NCI-H1930 (cell line): Measurements from ENCODE around the gene SUB1.
"Not testable (repeated sequence)": the region's sequence is repeated elsewhere in the genome, so short reads cannot be mapped to it uniquely, and the experiment has no call there.

Experiments used
- DNase-seq, 2 experiments: peaks; one replicate each; lab custom pipeline; 2025; lab: John Stamatoyannopoulos, UW

The SUB1 gene

DNA sequence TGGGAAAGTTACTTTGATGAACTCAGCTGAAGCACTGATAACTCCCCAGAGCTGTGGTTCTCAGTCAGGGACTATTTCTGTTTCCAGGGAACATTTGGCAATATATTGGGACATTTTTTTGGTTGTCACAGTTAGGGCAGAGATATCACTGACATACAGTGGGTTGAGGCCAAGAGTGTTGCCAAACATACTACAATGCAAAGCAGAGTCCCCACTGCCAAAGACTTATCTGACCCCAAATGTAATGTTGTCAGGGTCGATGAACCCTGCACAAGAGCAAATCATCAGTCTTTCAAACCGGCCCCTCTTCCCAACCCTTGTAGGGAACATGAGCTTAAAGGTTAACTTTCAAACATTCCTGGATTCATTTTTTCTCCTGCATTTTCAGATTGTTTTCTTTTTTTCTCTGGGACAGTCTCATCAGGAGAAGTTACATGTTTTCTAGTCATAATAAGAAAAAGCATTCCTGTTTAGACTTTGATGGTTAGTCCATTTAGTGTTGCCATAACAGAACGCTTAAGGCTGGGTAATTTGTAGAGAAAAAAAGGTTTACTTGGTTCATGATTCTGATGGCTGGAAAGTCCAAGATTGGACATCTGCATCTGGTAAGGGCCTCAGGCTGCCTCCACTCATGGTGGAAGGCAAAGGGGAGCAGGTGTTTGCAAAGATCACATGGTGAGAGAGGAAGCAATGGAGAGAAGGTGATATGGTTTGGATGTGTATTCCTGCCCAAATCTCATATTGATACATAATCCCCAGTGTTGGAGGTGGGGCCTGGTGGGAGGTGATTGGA is 18.8 kb upstream of the SUB1 start:
- no peak for DNase-seq

DNA sequence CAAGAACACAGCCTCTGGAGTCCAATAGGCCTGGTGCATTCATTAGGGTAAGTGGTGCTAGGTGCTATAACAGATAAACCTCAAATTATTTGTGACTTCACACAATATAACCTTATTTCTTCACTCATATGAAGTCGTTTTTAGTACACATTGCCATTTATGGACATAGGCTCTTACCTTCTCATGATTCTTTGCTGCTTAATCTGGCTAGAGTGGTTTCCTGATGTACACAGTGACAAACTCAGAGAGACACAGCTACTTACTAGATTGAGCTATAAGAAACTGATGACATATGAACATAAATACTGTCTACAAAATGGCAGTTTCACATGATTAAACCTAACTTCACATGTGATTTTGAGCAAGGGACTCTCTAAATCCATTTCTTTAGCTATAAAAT is 14.2 kb upstream of the SUB1 start:
- no peak for DNase-seq

- DNase-seq: no peak
Observed at GRCh38 chr5:32572778-32573480, 12.4 kb upstream of the SUB1 start.

- DNase-seq: not testable (repeated sequence)
Observed at GRCh38 chr5:32573481-32573854, 11.9 kb upstream of the SUB1 start.

DNA sequence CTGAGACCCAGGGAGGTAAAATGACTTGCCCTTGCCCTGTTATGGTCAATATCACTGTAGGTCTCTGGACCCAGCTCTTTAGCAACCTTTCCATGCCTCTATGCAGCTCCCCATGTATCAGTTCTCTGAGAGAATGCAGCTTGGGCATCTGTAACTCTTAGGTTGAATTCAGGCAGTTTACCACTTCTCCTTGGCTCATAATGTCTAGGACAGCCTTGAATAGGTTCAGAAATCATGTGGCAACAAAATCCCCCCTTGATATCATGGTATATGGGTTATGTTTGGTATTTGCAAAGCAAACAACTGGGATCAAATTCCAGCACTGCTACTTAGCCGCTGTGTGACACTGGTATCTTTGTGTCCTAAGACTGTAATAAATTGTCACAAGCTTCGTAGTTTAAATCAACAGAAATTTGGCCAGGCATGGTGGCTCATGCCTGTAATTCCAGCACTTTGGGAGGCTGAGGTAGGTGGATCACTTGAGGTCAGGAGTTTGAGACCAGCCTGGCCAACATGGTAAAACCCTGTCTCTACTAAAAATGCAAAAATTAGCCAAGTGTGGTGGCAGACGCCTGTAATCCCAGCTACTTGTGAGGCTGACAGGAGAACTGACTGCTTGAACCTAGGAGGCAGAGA is 10.7 kb upstream of the SUB1 start:
- no peak for DNase-seq

DNA sequence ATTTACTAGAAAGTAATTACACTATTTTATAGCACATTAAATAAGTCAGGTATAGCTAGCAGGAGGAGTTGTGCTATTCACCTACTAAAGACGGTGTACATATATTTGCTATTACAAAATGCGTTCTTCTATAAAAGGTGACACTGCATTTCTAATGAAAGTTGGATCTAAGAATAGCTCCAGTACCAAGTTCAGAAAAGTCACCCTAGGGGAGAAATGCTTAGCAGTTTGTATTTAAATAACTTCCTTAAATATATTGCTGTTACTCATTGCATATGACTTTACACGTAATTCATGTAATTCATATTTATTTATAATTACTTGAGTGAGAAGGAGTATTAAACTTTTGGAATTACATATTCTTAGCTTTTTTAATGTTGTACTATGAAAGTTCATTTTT is 7.0 kb upstream of the SUB1 start:
- DNase-seq: no peak

- DNase-seq: no peak
Observed at GRCh38 chr5:32578764-32579163, 6.6 kb upstream of the SUB1 start.

DNA sequence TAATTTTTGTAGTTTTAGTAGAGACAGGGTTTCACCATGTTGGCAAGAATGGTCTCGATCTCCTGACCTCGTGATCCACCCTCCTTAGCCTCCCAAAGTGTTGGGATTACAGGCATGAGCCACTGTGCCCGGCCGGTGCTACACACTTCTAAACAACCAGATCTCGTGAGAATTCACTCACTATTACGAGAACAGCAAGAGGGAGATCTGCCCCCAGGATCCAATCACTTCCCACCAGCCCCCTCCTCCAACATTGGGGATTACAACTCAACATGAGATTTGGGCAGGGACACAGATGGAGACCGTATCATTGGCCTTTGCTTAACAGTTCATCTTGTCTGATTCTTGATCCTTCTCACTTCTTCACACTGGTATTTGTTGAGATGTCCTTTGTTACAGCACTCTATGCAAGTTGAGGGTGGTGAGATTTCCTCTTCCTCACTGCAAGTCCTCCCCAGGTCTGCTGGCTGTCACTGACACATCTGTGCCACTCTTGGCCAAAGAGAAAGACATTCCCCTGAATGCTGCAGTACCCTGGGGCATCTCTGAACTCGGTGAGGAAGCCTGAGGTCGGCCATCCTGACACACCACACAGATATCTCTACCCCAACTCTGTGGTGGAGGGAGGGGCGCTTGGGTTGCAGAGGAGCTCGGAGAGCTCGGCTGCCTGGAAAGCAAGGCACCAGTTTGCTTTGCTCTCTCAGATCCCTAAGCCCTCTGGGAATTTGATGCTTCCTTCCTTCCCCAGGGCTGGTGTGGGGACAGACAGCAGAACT is 4.2 kb upstream of the SUB1 start:
- no peak for DNase-seq

GRCh38 chr5:32583582-32584232 is 1.6 kb upstream of the SUB1 start:
- DNase-seq: no peak

- no peak for DNase-seq
Observed at GRCh38 chr5:32584646-32585045, 711 bp upstream of the SUB1 start.

DNA sequence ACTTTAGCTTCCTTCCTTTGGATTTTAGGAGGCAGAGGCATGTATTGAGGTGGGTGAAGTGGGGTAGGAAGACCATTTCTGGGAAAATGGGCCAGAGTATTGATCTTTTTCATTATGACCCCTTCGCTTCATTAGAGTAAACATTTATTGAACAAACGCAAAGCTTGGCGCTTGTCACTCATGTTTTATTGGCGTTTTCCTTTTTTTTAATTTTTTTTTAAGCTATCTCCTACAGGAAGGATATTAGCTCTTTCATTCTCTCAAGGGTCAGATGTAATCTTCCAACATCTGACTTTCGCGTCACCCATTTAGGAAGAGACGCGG is 273 bp upstream of the SUB1 start:
- DNase-seq: no peak

DNA sequence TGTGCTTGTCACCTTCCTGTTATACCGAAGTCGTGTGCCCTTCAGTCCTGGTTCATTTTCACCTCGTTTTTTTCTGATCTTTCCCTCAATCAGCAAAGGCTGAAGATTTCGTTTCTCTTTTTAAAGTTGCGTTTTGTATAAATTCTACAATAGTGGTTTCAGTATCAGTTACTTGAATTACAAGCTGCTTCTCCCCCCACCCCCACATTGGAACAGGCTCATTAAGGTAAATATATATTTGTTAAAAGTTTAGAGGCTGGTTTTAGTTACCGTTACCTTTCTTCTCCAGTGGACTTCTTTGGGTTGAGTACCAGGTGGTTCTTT is 881 bp downstream of the SUB1 start:
- DNase-seq: no peak

DNA sequence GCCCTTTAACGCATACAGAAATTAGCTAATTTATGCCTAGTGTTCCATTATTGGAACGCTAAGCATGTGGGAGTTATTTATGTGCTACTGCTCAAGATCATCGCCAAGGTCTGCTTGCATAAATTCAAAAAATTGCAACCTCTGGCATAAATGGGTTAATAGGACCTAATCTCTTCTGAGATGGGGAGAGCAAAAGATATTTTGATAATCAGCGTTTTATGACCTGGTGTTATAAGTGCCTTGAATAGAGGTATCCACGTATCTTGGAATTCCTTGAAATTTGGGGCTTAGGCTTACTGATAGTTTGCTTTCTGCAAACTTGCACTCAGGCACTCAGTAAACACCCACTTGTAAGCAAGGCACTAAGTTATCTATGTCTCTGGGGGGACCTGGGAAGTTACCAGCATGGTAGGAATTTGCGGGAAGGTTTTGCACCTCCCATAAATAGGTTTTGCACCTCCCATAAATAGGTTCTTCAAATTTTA is 1.8 kb downstream of the SUB1 start:
- no peak for DNase-seq

- DNase-seq: peak in 1 of 2 experiments; percentile 21
Observed at GRCh38 chr5:32589416-32589815, 4.1 kb downstream of the SUB1 start.

DNA sequence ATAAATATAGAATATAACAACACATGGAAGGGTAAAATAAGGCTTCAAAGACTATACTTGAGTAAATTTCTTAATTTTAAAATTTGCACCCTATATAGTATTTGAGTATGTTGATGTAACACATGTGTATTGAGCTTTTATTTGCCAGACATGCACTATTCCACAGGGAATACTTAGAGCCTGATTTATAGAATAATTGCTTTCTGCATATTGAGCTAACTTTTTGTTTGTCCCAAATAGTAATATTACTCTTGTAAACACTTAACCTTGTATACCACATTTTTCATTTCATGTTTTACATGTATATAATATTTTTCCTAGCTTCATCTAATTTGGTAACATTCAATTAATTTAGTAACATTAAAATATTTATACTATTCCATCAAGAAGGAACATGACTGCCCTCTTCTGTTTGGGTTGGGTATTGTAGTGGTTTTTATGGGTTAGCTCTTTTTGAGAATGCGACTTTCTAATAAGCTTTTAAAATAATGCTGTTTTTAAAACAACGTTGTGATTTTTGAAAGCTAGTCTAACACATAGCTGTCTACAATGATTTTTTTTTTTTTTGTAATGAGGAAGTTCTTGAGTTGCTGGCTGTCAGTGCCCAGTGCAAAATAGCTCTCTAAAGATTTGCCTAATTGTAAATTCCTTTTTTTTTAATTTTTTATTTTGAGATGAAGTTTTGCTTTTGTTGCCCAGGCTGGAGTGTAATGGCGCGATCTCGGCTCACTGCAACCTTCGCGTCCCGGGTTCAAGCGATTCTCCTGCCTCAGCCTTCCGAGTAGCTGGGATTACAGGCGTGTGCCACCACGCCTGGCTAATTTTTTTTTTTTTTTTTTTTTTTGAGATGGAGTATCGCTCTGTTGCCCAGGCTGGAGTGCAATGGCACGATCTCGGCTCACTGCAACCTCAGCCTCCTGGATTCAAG is 4.8 kb downstream of the SUB1 start:
- DNase-seq: peak; percentile 35 to 63

DNA sequence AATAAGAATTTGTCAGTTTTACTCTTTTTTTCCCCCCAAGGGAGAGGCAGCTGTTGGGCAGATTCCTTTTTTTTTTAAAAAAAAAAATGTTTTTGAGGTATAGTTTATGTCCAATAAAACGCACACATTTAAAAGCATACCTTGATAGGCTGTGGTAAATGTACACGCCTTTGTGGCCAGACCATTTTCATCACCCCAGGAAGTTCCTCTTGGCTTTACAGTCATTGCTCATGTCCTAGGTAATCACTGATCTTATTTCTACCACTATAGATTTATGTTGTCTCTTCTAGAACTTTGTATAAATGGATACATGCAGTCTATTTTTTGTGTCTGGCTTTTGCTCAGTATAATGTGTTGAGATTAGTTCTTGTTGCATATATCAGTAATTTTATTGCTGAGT is 9.8 kb downstream of the SUB1 start:
- DNase-seq: no peak

DNA sequence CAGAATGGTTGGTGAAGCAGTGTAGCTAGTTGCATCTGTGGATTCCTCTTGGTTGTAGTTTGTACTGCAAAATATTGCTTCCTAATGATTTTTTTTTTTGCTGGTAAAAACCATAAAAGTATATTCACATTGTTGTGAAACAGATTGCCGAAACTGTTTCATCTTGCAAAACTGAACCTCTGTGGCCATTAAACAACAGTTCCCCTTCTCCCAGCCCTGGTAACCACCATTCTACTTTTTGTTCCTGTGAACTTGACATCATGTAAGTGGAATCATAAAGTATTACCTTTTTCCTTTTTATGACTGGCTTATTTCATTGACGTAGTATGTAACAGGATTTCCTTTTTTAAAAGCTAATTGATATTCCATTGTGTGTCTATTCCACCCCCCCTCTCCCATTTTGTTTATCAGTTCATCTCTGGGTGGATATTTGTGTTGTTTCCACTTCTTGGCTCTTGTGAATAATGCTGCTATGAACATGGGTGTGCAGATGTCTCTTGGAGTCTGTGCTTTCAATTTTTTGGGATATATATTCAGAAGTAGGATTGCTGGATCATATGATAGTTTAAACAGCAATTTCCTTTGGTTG is 11.8 kb downstream of the SUB1 start:
- DNase-seq: no peak

- DNase-seq: no peak
Observed at GRCh38 chr5:32598260-32598937, 13.0 kb downstream of the SUB1 start.

- DNase-seq: no peak
Observed at GRCh38 chr5:32598997-32599549, 13.7 kb downstream of the SUB1 start.
